Measurements from ENCODE around the gene ADIPOR2.

DNA sequence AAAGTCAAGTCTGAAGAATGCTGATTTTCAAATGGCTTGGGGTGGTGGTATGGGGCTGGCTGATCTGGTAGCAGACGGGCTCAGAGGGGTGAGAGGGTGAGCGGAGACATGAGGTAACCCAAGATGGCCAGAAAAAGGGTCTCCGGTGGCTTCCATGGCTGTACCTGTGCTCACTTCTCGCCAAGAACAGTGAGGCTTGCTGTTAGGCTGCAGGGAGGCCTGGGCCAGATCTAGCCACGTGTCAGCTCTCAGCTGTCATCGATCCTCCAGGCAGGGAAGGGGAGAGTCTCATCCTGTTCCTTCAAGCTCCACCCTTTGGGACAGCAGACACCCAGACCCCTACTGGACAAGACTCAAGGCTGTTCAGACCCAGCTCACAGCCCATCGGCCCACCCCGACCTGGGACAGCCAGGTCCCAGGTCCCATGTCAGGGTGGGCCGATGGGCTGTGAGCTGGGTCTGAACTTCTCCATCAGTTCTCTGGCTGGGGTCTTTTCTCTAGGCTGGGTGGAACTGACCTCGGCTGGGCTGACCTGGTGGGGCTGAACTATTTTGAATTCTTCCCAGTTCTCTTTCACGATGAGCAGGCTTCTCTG lies 138.5 kb downstream of the ADIPOR2 start:
- TF ChIP-seq, protein P1, sequence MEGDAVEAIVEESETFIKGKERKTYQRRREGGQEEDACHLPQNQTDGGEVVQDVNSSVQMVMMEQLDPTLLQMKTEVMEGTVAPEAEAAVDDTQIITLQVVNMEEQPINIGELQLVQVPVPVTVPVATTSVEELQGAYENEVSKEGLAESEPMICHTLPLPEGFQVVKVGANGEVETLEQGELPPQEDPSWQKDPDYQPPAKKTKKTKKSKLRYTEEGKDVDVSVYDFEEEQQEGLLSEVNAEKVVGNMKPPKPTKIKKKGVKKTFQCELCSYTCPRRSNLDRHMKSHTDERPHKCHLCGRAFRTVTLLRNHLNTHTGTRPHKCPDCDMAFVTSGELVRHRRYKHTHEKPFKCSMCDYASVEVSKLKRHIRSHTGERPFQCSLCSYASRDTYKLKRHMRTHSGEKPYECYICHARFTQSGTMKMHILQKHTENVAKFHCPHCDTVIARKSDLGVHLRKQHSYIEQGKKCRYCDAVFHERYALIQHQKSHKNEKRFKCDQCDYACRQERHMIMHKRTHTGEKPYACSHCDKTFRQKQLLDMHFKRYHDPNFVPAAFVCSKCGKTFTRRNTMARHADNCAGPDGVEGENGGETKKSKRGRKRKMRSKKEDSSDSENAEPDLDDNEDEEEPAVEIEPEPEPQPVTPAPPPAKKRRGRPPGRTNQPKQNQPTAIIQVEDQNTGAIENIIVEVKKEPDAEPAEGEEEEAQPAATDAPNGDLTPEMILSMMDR (IDR thresholded peaks at IDR 0.05) = no peak
- no peak for TF ChIP-seq POLR2A (IDR thresholded peaks at IDR 0.05)
